HG03520 (cell line): ENCODE results near the gene UBXN1.
"Not testable (repeated sequence)": the region's sequence is repeated elsewhere in the genome, so short reads cannot be mapped to it uniquely, and the experiment has no call there.

Experiments used
- ATAC-seq: cut with Tn5 transposase; IDR thresholded peaks from one replicate; pipeline ENCODE4 v1.9.1; 2021; ENCODE audit warnings: mild to moderate bottlenecking, moderate library complexity; ENCODE audit not compliant: unreplicated experiment

Gene UBXN1

DNA sequence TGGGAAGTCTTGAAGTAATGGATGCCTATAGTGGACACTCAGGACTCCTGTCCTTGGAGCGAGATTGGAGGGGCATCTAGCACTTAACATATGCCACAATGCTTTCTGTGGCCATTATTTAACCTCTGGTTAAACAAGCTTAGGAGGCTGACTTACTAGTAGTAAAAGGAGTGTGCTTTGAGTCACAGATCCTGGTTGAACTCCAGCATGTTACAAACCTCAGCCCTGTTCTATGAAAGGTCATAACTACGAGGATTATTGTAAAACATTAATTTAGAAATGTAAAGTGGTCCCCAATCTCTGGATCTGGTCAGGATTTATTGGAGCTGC, 5.7 kb downstream of the UBXN1 start:
- no peak for ATAC-seq

DNA sequence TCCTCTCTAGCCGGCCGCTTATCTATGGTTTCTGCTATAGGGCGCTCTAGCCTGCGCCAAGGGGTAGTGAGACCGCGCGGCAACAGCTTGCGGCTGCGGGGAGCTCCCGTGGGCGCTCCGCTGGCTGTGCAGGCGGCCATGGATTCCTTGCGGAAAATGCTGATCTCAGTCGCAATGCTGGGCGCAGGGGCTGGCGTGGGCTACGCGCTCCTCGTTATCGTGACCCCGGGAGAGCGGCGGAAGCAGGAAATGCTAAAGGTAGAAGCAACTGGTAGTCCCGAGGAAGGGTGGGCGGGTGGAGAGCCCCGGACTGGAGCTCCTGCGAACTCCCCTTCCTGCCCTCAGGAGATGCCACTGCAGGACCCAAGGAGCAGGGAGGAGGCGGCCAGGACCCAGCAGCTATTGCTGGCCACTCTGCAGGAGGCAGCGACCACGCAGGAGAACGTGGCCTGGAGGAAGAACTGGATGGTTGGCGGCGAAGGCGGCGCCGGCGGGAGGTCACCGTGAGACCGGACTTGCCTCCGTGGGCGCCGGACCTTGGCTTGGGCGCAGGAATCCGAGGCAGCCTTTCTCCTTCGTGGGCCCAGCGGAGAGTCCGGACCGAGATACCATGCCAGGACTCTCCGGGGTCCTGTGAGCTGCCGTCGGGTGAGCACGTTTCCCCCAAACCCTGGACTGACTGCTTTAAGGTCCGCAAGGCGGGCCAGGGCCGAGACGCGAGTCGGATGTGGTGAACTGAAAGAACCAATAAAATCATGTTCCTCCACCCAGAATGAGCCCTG, 7.1 kb downstream of the UBXN1 start, which contains the start of the genes LBHD1 and UQCC3:
Gene LBHD1 (minus strand): TSS at position 660 of the 782 bp plus-strand sequence. CDS start 2,236 bp downstream, outside the sequence.
Gene UQCC3 (plus strand): TSS at position 66 of the 782 bp plus-strand sequence. CDS start 73 bp downstream, at position 139.
- ATAC-seq: peak; percentile 56

DNA sequence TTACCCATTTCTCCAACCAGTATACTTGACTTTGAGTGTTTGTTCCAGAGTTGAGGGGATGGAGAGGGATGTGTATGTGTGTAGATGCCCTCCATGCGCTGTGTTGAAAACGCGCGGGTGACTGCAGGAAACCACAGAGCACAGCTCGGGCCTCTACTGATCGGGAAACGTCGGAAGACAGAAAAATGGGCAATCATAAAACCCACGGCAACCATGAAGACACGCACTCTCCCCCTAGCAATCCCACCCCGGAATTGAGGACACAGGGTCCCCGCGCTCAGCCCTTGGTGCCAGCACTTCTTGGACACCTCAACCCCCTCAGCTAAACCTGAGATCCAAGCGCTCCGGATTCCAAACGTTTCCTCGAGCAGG, 7.7 kb downstream of the UBXN1 start:
- no peak for ATAC-seq

DNA sequence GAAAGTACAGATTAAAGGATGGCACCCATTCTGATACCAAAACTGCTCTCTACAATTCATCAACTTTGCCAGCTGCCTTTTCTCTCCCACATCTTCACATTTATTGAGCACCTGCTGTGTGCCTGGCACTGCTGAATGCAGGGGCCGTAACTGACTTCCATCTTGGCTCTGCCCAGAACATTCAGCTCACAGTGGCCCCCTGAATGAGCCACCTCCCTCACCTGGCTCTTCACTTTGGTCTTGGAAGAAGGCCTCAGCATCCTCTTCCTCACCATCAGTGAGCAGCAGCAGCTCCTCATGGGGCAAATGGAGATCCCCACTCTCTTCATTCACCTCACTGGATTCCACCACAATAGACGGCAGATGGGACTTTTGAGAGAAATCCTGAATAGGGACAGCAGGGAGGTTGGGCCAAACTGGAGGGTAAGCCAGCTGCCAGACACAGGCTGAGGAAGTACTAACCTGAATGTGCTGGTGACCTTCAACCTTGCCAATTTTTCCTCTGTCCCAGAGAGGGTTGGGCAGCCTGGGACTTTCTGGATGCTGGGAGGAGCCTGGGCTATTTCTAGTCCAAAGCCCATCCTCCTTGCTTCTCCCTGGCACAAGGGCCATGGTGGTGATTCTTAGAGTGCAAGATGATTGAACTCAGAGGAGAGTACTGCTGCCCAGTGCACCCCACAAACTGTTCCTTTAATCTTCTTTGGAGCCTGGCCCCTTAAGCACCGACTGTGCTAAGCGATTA, 9.3 kb downstream of the UBXN1 start:
- ATAC-seq: no peak

DNA sequence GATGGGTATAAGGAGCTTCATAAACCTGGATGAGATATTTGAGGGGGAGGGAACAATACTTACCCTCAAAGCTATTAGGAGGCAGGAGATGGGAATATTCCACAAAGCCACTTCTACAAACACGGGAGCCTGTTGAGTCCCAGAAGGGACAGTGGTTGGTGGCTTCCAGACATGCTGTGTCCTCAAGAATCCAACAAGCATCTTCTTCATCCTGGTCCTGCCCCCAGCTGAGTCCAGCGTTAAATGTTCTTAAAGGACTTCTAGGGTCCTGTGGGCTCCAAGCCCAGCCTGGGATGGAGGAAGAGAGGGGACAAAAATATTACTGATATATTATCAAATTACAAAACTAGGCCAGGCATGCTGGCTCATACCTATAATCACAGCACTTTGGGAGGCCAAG, 11.4 kb downstream of the UBXN1 start:
- no peak for ATAC-seq

DNA sequence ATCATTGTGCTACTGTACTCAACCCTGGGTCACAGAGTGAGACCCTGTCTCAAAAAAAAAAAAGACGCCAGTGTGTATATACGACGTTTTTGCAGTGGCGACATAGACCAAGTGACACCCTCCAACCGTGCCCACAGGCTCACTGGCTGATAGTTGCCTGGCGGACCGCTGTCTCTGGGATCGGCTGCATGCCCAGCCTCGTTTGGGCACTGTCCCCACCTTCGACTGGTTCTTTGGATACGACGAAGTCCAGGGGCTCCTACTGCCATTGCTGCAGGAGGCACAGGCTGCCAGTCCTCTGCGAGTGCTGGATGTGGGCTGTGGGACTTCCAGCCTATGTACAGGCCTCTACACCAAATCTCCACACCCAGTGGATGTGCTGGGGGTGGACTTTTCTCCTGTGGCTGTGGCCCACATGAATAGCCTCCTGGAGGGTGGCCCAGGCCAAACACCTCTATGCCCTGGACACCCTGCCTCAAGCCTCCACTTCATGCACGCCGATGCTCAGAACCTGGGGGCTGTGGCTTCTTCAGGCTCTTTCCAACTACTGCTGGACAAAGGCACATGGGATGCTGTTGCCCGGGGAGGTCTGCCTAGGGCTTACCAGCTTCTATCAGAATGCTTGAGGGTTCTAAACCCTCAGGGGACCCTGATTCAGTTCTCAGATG, 12.5 kb downstream of the UBXN1 start:
- ATAC-seq: no peak

DNA sequence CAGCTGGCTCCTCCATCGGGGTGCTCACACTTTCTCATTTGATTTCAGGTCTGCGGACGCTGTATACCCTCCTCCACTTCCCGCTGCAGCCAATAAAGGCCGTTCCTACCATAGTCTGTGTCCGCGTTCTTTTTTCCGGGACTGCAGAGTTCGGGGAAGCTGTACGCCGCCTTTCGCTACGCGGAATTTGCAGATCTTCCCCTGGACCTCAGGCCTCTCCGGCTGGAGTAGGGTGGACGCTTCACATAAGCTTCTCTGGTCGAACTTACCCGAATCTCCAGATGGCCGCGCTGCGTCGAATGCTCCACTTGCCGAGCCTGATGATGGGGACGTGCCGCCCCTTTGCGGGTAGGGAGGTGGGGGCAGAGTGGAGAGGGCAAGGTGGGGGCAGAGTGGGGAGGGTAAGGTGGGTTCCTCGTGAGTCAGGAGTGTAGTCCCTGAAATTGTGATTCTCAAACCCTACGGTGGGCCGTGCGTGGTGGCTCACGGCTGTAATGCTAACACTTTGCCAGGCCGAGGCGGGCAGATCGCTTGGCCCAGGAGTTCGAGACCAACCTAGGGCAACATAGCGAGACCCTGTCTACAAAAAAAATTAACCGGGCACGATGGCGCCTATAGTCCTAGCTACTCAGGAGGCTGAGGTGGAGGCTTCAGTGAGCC, 13.1 kb downstream of the UBXN1 start:
- ATAC-seq: peak; percentile 22

DNA sequence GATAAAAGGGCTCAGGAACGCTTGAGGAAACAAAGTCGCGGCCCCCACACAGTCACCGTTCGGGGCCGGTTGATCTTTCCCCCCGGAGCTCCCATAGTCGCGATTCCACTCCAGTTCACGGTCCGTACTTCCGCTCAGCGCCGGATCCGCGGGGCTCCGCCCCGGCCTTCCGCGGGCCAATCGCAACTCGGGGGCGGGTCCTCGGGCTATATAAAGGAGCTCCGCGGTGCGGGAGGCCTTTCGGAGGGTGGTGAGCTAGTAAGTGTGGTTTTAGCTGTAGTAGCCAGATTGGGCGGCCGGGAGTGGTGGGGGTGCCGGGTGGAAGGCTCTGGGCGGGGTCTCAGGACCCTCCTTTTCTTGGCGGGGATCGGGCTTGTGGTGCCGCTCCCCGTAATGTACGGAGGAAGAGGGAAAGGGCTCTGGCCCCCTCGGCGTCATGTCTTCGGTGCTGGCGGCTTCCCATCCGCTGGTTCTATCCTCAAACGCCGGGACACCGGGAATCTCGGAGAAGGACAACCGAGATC, 13.7 kb downstream of the UBXN1 start, which contains the start of the genes C11orf98 and CSKMT:
Gene C11orf98 (minus strand): TSS at position 136 of the 524 bp plus-strand sequence. CDS start 41 bp downstream, at position 95.
Gene CSKMT (plus strand): TSS at position 238 of the 524 bp plus-strand sequence. CDS start 568 bp downstream, outside the sequence.
- peak; percentile 70 for ATAC-seq

DNA sequence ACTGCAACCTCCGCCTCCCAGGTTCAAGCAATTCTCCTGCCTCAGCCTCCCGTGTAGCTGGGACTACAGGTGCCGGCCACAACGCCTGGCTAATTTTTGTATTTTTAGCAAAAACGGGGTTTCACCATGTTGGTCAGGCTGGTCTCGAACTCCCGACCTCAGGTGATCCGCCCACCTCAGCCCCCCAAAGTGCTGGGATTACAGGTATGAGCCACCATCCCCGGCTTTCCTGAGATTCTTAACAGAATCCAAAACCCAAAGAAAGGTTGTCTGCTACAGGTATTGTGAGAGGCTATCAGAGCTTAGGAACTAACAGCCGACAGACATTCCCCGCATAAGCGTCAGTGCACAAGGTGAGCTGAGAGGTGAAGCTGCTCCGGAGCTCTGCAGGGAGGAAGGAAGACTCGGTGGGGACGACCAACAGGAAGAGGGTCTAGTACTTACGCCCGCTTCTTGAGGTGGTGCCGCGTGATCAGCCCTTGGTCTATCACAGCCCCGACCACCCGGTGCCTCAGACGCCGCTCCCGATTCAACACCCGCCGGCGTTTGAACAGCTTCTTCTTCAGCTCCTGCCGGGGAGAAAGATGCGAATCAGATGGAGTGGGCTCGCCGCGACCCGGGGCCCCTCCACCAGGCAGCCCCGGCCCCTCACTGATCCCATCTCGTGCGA, 14.3 kb downstream of the UBXN1 start:
- peak; percentile 22 for ATAC-seq

DNA sequence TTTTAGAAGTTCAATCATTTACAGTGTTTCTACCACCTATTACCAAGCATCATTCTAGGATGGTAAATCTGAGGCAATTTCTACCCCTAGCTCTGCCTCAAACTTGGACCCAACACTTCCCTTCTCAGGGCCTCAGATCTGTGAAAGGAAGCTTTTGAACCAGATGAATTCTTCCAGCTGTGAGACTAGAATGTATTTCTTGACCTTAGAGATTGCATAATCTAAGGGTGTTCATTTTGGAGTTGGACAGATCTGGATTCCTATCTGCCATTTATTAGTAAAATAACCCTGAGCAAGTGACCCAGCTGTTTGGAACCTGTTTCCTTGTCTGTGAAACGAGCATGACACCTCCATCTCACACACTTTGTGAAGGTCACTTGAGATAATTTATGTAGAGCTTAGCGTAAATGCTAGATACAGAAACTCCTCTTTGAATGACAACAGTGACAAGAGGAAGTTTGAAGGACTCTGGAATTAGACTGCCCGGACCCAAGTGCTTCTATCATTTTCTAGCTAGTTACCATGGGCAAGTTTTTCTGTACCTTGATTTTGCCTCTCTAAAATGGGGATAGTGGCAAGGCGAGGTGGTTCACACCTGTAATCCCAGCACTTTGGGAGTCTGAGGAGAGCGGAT, 22.0 kb downstream of the UBXN1 start:
- ATAC-seq: no peak

DNA sequence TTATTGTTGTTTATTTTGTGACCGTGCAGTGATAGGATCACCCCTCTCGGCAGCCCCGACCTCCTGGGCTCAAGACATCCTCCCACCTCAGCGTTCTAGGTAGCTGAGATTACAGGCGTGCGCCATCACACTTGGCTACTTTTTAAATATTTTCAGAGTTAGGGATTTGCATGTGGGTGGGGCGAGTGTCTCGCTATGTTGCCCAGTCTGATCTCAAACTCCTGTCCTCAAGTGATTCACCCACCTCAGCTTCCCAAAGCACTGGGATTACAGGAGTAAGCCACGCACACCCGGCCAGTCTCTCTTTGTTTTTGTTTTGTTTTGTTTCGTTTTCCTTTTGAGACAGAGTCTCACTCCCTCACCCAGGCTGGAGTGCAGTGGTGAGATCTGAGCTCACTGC, 24.6 kb downstream of the UBXN1 start:
- no peak for ATAC-seq

DNA sequence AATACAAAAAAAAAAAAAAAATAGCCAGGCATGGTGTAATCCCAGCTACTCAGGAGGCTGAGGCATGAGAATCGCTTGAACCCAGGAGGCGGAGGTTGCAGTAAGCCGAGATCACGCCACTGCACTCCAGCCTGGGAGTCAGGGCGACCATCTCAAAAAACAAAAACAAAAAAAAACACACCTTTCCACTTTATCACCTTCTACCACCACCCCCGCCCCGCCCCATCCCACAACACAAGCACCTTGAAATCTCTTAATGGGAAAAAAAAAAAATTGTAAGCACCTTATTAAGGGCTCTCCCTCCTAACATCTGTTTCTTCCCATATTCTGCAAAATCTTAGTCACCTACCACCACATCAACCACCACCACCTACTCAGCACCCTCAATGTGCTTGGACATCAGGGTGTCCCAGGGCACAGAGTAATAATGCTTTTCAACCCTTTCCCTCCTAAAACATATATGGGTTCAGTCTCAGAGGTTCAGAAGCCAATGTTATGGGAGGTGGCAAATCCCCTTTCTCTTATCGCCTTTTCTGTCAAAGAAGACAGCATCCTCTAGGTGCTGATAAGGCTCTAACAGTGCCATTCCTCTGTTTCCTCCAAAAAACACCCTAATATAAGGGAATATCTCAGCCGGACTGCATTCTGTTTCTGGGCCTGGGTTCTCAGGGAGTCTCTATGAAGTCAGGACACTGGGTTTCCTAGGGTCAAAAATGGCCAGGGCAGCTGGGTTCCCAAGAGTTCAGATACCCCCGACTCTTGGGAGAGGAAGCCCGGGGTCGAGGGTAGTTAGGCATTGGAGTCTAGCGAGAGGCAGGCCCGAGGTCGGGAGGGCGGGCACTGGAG, 26.5 kb downstream of the UBXN1 start:
- ATAC-seq: peak; percentile 16

DNA sequence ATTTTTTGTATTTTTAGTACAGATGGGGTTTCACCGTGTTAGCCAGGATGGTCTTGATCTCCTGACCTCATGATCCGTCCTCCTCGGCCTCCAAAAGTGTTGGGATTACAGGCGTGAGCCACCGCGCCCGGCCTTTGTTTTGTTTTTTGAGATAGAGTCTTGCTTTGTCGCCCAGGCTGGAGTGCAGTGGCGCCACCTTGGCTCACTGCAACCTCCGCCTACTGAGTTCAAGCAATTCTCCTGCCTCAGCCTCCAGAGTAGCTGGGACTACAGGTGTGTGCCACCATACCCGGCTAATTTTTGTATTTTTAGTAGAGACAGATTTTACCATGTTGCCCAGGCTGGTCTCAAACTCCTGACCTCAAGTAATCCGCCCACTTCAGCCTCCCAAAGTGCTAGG, 28.6 kb downstream of the UBXN1 start:
- ATAC-seq: not testable (repeated sequence)

DNA sequence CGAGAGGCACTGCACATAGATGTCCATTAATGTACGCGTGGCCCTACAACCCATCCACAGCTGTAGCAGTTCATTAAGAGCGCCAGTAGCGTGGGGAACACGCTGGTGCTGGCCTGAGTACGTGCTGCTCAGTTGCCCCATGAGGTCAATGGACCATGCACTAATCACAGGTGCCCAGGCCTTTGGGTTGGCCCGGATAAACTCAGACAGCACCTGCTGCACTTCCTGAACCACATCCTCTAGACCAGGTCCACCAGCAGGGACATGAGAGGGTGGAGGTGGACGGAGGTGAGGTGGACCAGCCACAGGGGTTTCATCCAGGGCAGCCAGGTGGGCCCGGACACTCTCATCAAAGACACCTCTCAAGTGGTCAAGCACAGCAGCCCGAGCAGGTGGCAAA, 29.4 kb downstream of the UBXN1 start:
- no peak for ATAC-seq

DNA sequence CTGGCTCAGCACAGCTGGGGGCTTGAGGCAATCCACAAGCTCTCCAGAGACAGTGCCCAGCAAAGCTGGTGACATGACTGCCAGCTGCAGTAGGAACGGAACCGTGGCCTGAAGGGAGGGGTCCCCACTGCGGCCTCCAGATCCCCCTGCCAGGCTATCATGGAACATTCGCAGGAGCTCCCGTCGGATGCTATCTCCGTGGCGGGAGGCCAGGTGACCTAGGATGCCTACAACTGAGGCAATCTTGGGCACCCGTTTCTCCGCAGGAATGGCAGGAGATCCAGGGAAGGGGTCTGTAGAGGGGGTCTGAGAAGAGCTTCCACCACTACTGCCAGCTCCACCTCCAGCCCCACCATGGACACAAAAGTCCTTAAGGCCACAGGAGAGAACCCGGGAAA, 29.9 kb downstream of the UBXN1 start:
- no peak for ATAC-seq

DNA sequence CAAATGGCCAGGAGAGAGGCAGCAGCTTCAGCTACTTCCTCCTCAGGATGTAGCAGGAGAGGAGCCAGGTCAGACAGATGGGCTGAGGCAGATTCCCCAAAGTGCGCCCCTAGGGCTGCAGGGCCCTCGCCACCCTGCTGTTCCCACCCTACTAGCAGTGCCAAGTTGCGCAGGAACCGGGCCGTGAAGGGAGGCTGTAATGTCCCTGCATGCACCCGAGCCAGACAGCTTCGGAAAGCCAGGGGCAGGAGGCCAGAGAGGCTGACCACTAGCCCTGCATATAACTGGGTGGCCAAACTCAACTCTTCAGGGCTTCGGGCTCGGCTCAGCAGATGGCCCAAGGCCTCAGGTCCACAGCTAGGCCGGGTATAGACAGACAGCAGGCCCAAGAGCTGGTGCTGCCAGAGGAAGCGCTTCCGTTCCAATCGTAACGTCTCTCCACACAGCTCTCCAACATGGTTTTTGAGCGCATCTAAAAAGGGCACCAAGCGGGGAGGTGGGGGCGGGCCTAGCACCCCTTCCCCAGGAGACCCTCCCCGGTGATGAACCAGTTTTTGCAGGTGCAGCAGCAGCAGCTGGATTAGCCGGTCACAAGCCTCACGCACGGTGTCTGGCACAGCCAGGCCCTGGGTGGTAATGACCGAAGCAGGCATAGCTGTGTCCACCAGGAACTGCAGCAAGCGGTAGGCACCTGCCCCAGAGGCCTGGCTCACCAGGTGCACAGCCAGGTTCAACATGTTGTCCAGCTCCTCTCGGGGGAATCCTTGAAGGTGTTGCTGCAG, 30.5 kb downstream of the UBXN1 start:
- ATAC-seq: no peak

DNA sequence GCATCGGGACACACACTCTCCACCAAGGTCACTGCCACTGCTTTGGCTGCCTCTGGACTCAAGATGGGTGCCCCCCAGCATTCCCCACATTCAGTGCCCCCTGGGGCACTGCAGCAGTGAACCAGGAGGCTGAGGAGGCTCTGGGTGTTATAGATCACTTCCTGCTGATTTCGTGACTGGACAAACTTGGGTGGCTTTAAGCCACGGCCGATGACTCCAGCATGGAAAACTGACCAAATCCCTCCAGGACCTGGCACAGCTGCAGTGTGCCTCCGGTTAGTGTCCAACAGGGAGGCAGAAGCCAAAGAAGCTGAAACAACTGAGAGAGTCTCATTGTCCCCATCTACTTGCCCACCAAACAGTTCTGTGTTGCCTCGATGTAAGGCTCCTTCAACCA, 31.3 kb downstream of the UBXN1 start:
- no peak for ATAC-seq
